Measurements from ENCODE around the gene PCDHA1. TPM values are rescaled to one million over a fixed set of nuclear protein-coding genes. Genes with fewer than 3 reads are reported as not detected.

The PCDHA1 gene
- total RNA-seq, 4 donors from 2014 or later: not detected

DNA sequence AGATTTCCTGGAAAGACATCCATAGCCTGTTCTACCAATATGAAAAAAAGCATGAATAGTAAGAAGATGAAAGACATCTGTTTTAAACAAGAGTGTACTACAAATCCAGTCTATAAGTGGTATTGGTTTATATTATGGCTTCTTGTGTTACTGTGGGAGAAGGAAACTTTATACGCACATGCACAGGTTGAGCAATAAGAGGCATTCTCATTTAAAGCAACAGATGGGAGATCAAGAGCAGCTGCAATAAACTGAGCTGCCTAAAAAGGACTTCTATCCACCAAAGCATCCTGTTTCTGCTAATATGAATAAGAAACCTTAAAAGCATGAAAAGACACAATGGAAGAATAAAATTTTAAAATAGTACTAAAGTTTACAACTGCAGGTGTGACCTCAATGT, 256.6 kb downstream of the PCDHA1 start:
- intact Hi-C loops (cut with DNase I): no loop called here
- no peak overlapping the region for H3K27ac ChIP-seq (replicated peaks in 1 of 4)
- H3K27me3 ChIP-seq: peaks cover 0 to 25% (median 0%) of the 10 kb centered on the region in 4 donors
- no peaks in the 10 kb centered on the region for H3K9me3 ChIP-seq
- no peak for DNase-seq (ENCODE audit: extremely low spot score)
- TF ChIP-seq, protein P1, sequence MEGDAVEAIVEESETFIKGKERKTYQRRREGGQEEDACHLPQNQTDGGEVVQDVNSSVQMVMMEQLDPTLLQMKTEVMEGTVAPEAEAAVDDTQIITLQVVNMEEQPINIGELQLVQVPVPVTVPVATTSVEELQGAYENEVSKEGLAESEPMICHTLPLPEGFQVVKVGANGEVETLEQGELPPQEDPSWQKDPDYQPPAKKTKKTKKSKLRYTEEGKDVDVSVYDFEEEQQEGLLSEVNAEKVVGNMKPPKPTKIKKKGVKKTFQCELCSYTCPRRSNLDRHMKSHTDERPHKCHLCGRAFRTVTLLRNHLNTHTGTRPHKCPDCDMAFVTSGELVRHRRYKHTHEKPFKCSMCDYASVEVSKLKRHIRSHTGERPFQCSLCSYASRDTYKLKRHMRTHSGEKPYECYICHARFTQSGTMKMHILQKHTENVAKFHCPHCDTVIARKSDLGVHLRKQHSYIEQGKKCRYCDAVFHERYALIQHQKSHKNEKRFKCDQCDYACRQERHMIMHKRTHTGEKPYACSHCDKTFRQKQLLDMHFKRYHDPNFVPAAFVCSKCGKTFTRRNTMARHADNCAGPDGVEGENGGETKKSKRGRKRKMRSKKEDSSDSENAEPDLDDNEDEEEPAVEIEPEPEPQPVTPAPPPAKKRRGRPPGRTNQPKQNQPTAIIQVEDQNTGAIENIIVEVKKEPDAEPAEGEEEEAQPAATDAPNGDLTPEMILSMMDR (IDR thresholded peaks at IDR 0.05): no peak
- TF ChIP-seq POLR2AphosphoS5 (IDR thresholded peaks at IDR 0.05): no peak
- TF ChIP-seq POLR2A (IDR thresholded peaks at IDR 0.05; ENCODE audit: low read depth): no peak
- no peak for TF ChIP-seq EP300 (IDR thresholded peaks at IDR 0.05)
- H3K36me3 ChIP-seq: no peaks in the 10 kb centered on the region
- no peak overlapping the region for H3K4me3 ChIP-seq
- H3K4me1 ChIP-seq: peaks cover 14 to 22% (median 20%) of the 10 kb centered on the region in 4 donors
- WGBS: 52% methylated on average over 1 of the region's 1 CpG

DNA sequence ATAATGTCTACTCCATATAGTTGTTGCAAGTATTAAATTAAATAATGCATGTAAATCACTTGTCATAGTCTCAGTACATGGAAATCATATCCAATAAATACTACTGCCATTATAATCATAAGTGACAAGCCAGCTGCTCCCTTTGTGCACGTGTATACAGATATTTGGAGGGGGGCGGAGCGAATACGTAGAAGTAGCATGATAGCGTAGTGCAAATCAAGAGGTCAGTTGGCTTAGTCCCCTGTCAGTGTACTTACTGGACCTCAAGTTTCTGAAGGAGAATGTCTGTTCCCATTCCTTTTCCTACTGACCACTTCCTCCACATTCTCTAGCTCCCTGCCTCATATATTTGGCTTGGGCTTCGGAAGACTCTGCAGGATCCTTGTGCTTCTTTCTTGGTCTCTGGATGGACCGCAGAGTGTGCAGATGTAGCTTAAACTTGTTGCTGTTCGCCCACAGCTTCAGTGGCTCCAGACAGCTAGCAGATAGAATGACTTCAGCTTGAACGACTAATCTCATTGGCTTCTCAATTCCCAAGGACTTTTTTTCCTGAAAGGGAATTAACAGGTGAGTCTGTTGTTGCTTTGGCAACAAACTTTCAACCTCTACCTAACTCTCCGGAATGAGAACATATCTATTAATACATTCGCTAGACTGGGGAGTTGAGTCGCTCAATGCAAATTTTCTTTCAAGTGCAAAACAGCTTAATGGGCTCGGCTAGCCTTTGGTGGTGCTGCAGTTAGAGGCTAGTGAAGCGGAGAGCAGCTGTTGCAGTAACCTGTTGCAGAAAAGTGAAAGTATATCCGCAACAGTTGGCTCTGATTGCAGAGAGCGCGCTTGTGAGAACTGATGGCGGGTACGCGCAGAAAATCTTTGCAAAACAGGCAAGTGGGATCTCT, 264.9 kb downstream of the PCDHA1 start, which contains the start of gene PCDHB1:
TSS of gene PCDHB1 (plus strand) at position 753 of the 899 bp plus-strand sequence. CDS start at position 850, 97 bp downstream.
- 20% methylated on average over 20 of the region's 20 CpGs for WGBS
- no peaks in the 10 kb centered on the region for H3K36me3 ChIP-seq
- intact Hi-C loops (cut with DNase I): no loop called here
- peaks cover 0 to 50% (median 3%) of the 10 kb centered on the region in 4 donors for H3K27me3 ChIP-seq
- H3K27ac ChIP-seq (replicated peaks in 1 of 4): no peak within 1 kb of the TSS
- DNase-seq (ENCODE audit: extremely low spot score): no peak
- TF ChIP-seq EP300 (IDR thresholded peaks at IDR 0.05) (no peak), POLR2AphosphoS5 (IDR thresholded peaks at IDR 0.05) (no peak), POLR2A (IDR thresholded peaks at IDR 0.05; ENCODE audit: low read depth) (no peak)
- TF ChIP-seq, protein P1 (IDR thresholded peaks at IDR 0.05): no peak
- H3K4me3 ChIP-seq: peak within 1 kb of the TSS; percentile 53 to 68 (median 58)
- H3K4me1 ChIP-seq: peaks cover 0 to 17% (median 15%) of the 10 kb centered on the region in 4 donors
- H3K9me3 ChIP-seq: no peaks in the 10 kb centered on the region

DNA sequence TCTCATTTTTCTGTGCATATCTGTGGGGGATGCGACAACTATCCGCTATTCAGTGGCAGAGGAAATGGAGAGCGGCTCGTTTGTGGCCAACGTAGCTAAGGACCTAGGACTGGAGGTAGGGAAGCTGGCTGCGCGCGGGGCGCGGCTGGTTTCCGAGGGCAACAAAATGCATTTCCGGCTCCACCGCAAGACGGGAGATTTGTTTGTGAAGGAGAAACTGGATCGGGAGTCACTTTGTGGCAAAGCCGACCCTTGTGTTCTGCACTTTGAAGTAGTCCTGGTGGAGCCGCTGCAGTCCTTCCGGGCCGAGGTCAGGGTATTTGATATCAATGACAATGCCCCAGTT, 265.6 kb downstream of the PCDHA1 start:
- H3K27ac ChIP-seq (replicated peaks in 1 of 4): no peak overlapping the region
- WGBS: 5% methylated on average over 18 of the region's 19 CpGs
- no peak for TF ChIP-seq EP300 (IDR thresholded peaks at IDR 0.05)
- no peak for TF ChIP-seq POLR2AphosphoS5 (IDR thresholded peaks at IDR 0.05)
- TF ChIP-seq, protein P1 (IDR thresholded peaks at IDR 0.05): no peak
- no peak for TF ChIP-seq POLR2A (IDR thresholded peaks at IDR 0.05; ENCODE audit: low read depth)
- H3K4me3 ChIP-seq: peak overlapping the region; percentile 53 to 68 (median 58)
- H3K9me3 ChIP-seq: no peaks in the 10 kb centered on the region
- no peaks in the 10 kb centered on the region for H3K36me3 ChIP-seq
- peaks cover 0 to 52% (median 3%) of the 10 kb centered on the region in 4 donors for H3K27me3 ChIP-seq
- no peak for DNase-seq (ENCODE audit: extremely low spot score)
- intact Hi-C loops (cut with DNase I): no loop called here
- peaks cover 0 to 17% (median 15%) of the 10 kb centered on the region in 4 donors for H3K4me1 ChIP-seq

Small RNAs within 50 kb of the gene (small RNA-seq; reads per million reads assigned to genes)
- 0 reads per million in 3 donors for gene AC010223.1

Other genes starting within 250 kb of the PCDHA1 start
- gene EIF4EBP3, start 238.5 kb upstream of the PCDHA1 start, total RNA-seq: 10 to 100 TPM in 1 of 4 donors, 1 to 10 TPM in 3; 7.8 to 25.3 (median 9.2) TPM
- gene SRA1, start 228.7 kb upstream of the PCDHA1 start, total RNA-seq: 10 to 100 TPM; 17.4 to 29.2 (median 24.7) TPM
- 10 to 100 TPM in 3 of 4 donors, 1 to 10 TPM in 1; 6.8 to 12.5 (median 11.8) TPM for gene APBB3, start 221.5 kb upstream of the PCDHA1 start, total RNA-seq
- 10 to 100 TPM; 27.8 to 45.1 (median 36.6) TPM for gene SLC35A4, start 221.3 kb upstream of the PCDHA1 start, total RNA-seq
- 100 to 1,000 TPM in 1 of 4 donors, 10 to 100 TPM in 3; 34.9 to 125 (median 56.1) TPM for gene CD14, start 153.0 kb upstream of the PCDHA1 start, total RNA-seq
- gene TMCO6, start 146.7 kb upstream of the PCDHA1 start, total RNA-seq: 10 to 100 TPM; 14.0 to 41.4 (median 22.2) TPM
- 10 to 100 TPM; 52.3 to 63.3 (median 57.4) TPM for gene NDUFA2, start 138.5 kb upstream of the PCDHA1 start, total RNA-seq
- 100 to 1,000 TPM in 3 of 4 donors, 10 to 100 TPM in 1; 98.7 to 159 (median 148) TPM for gene IK, start 138.3 kb upstream of the PCDHA1 start, total RNA-seq
- 10 to 100 TPM; 17.7 to 23.8 (median 20.6) TPM for gene WDR55, start 121.2 kb upstream of the PCDHA1 start, total RNA-seq
- gene DND1, start 112.6 kb upstream of the PCDHA1 start, total RNA-seq: under 1 TPM in 3 of 4 donors, not detected in 1; 0.46 to 0.83 (median 0.66) TPM
- gene HARS1, start 94.8 kb upstream of the PCDHA1 start, total RNA-seq: 10 to 100 TPM; 45.7 to 68.7 (median 59.9) TPM
- gene HARS2, start 94.7 kb upstream of the PCDHA1 start, total RNA-seq: 10 to 100 TPM; 19.1 to 22.2 (median 19.2) TPM
- 10 to 100 TPM; 30.8 to 45.1 (median 38.0) TPM for gene ZMAT2, start 85.7 kb upstream of the PCDHA1 start, total RNA-seq
- gene PCDHA2, start 8.7 kb downstream of the PCDHA1 start, total RNA-seq: under 1 TPM in 3 of 4 donors, not detected in 1; 0.13 to 0.42 (median 0.34) TPM
- gene PCDHA3, start 14.9 kb downstream of the PCDHA1 start, total RNA-seq: 1 to 10 TPM in 3 of 4 donors, under 1 TPM in 1; 0.17 to 1.9 (median 1.2) TPM
- gene PCDHA4, start 20.9 kb downstream of the PCDHA1 start, total RNA-seq: 1 to 10 TPM in 1 of 4 donors, under 1 TPM in 3; 0.45 to 1.1 (median 0.66) TPM
- gene PCDHA5, start 35.5 kb downstream of the PCDHA1 start, total RNA-seq: under 1 TPM; 0.17 to 0.69 (median 0.30) TPM
- gene PCDHA6, start 41.8 kb downstream of the PCDHA1 start, total RNA-seq: under 1 TPM; 0.33 to 0.97 (median 0.76) TPM
- gene PCDHA7, start 48.1 kb downstream of the PCDHA1 start, total RNA-seq: 1 to 10 TPM in 1 of 4 donors, under 1 TPM in 3; 0.17 to 1.0 (median 0.37) TPM
- under 1 TPM in 2 of 4 donors, not detected in 2; 0.29 to 0.83 TPM for gene PCDHA8, start 55.0 kb downstream of the PCDHA1 start, total RNA-seq
- gene PCDHA9, start 62.2 kb downstream of the PCDHA1 start, total RNA-seq: under 1 TPM; under 0.01 to 0.42 (median 0.15) TPM
- 1 to 10 TPM in 2 of 4 donors, under 1 TPM in 2; 0.33 to 1.6 (median 1.0) TPM for gene PCDHA10, start 69.8 kb downstream of the PCDHA1 start, total RNA-seq
- gene PCDHA11, start 82.8 kb downstream of the PCDHA1 start, total RNA-seq: under 1 TPM; 0.17 to 0.69 (median 0.34) TPM
- 1 to 10 TPM in 3 of 4 donors, under 1 TPM in 1; 0.66 to 4.8 (median 2.5) TPM for gene PCDHA12, start 89.2 kb downstream of the PCDHA1 start, total RNA-seq
- gene PCDHA13, start 96.0 kb downstream of the PCDHA1 start, total RNA-seq: 1 to 10 TPM in 1 of 4 donors, under 1 TPM in 3; 0.39 to 2.1 (median 0.76) TPM
- 1 to 10 TPM; 1.7 to 5.4 (median 4.4) TPM for gene PCDHAC1, start 140.2 kb downstream of the PCDHA1 start, total RNA-seq
- 10 to 100 TPM in 3 of 4 donors, 1 to 10 TPM in 1; 8.8 to 26.6 (median 18.0) TPM for gene PCDHAC2, start 180.3 kb downstream of the PCDHA1 start, total RNA-seq